Neural progenitor cell (in vitro differentiated cells): ENCODE data around the gene LMNB1. TPM values are rescaled to one million over a fixed set of nuclear protein-coding genes. Genes with fewer than 3 reads are reported as not detected.
"Not testable (repeated sequence)": the region's sequence is repeated elsewhere in the genome, so short reads cannot be mapped to it uniquely, and the experiment has no call there.

Source experiments
- DNase-seq: peaks from one replicate; pipeline ENCODE4 v3.0.0-alpha.2; 2016; ENCODE audit warnings: low spot score
- H2AFZ ChIP-seq: fragments of 200-600 bp; sonication (generic); replicated peaks from 2 replicates; pipeline ENCODE4 v1.6.1; 2016; ENCODE audit warnings: antibody characterized with exemption
- H3F3A ChIP-seq: fragments of 200-600 bp; sonication (generic); 2 replicates; pipeline ENCODE4 v1.6.1; 2016; ENCODE audit warnings: antibody characterized with exemption, low read depth
- H3K27ac ChIP-seq: fragments of 200-600 bp; sonication (generic); 2 replicates; pipeline ENCODE4 v1.5.1; 2016; ENCODE audit warnings: mild to moderate bottlenecking
- H3K27me3 ChIP-seq: fragments of 200-600 bp; sonication (generic); 2 replicates; pipeline ENCODE4 v1.6.1; 2016; ENCODE audit warnings: mild to moderate bottlenecking, moderate library complexity
- H3K36me3 ChIP-seq: fragments of 200-600 bp; sonication (generic); 2 replicates; pipeline ENCODE4 v1.5.1; 2016
- H3K4me1 ChIP-seq: fragments of 200-600 bp; sonication (generic); 2 replicates; pipeline ENCODE4 v1.6.1; 2016; ENCODE audit warnings: mixed run types
- H3K4me2 ChIP-seq: fragments of 200-600 bp; sonication (generic); 2 replicates; pipeline ENCODE4 v1.6.1; 2016
- H3K4me3 ChIP-seq: fragments of 200-600 bp; sonication (generic); 2 replicates; pipeline ENCODE4 v1.5.1; 2016
- H3K79me2 ChIP-seq: fragments of 200-600 bp; sonication (generic); 2 replicates; pipeline ENCODE4 v1.6.1; 2016; ENCODE audit warnings: low read depth
- H3K9ac ChIP-seq: fragments of 200-600 bp; sonication (generic); 2 replicates; pipeline ENCODE4 v1.6.1; 2016
- H3K9me3 ChIP-seq: fragments of 200-600 bp; sonication (generic); 2 replicates; pipeline ENCODE4 v1.5.1; 2016; ENCODE audit warnings: low read depth
- H4K20me1 ChIP-seq: fragments of 200-600 bp; sonication (generic); 2 replicates; pipeline ENCODE4 v1.6.1; 2016; ENCODE audit warnings: low read depth
- H3K27ac Mint-ChIP-seq: 3 replicates; pipeline ENCODE4 v1.8.0; 2021; ENCODE audit warnings: mixed read lengths
- H3K27me3 Mint-ChIP-seq: 2 replicates; pipeline ENCODE4 v1.8.0; 2022; ENCODE audit warnings: low read depth, mild to moderate bottlenecking, inconsistent platforms, moderate library complexity, mixed read lengths; ENCODE audit not compliant: insufficient read depth
- H3K36me3 Mint-ChIP-seq: 3 replicates; pipeline ENCODE4 v1.8.0; 2021; ENCODE audit warnings: mixed read lengths
- H3K4me1 Mint-ChIP-seq: 3 replicates; pipeline ENCODE4 v1.8.0; 2021; ENCODE audit warnings: mixed read lengths
- H3K4me3 Mint-ChIP-seq: 3 replicates; pipeline ENCODE4 v1.8.0; 2021; ENCODE audit warnings: mild to moderate bottlenecking, moderate library complexity, mixed read lengths
- H3K9me3 Mint-ChIP-seq: 3 replicates; pipeline ENCODE4 v1.8.0; 2020; ENCODE audit warnings: mixed read lengths
- CTCF ChIP-seq: fragments of 200-600 bp; sonication (generic); IDR thresholded peaks from 2 replicates; pipeline ENCODE4 v1.5.1; 2017; ENCODE audit warnings: antibody characterized with exemption, mild to moderate bottlenecking
- EZH2 ChIP-seq: fragments of 200-600 bp; sonication (generic); IDR thresholded peaks from 2 replicates; pipeline ENCODE4 v1.6.1; 2017; ENCODE audit warnings: antibody characterized with exemption, mild to moderate bottlenecking, moderate library complexity
- EZH2phosphoT487 ChIP-seq: fragments of 200-600 bp; sonication (generic); IDR thresholded peaks from 2 replicates; pipeline ENCODE4 v1.6.1; 2017; ENCODE audit warnings: antibody characterized with exemption
- total RNA-seq: library from RNA; depleted of rRNA; stranded (reverse); fragments of >200 nt; gene quantifications from 2 replicates; pipeline ENCODE4 v1.2.3, GENCODE V29; 2015; ENCODE audit warnings: low replicate concordance

LMNB1 gene
- total RNA-seq, 1 donor from 2014 or later = 245 TPM

- not testable (repeated sequence) for H3K9me3 Mint-ChIP-seq, H3K27ac ChIP-seq, H2AFZ ChIP-seq, H3K9me3 ChIP-seq, H3K4me3 ChIP-seq, H3K9ac ChIP-seq, H3K79me2 ChIP-seq, H3K36me3 ChIP-seq, H3K27me3 Mint-ChIP-seq, H3F3A ChIP-seq, H3K27ac Mint-ChIP-seq, H3K4me3 Mint-ChIP-seq
- peaks cover 10% of the 10 kb centered on the region for H3K36me3 Mint-ChIP-seq
- Histone ChIP-seq H3K4me2 (peak overlapping the region; percentile 44), H3K27me3 (peaks cover 28% of the 10 kb centered on the region), H3K4me1 (peaks cover 31% of the 10 kb centered on the region), H4K20me1 (peaks cover 29% of the 10 kb centered on the region)
- peak; percentile 7 for DNase-seq
- H3K4me1 Mint-ChIP-seq = peaks cover 41% of the 10 kb centered on the region
Measured at GRCh38 chr5:126845470-126846070, 68.6 kb downstream of the LMNB1 start.

GRCh38 chr5:126846344-126846743, 69.4 kb downstream of the LMNB1 start:
- no peak overlapping the region for H3K4me3 ChIP-seq
- DNase-seq = no peak
- peaks cover 31% of the 10 kb centered on the region for H3K4me1 ChIP-seq
- Mint-ChIP-seq H3K4me3 (no peak overlapping the region), H3K9me3 (no peaks in the 10 kb centered on the region), H3K27ac (no peak overlapping the region), H3K27me3 (peaks cover 2% of the 10 kb centered on the region), H3K4me1 (peaks cover 48% of the 10 kb centered on the region), H3K36me3 (peaks cover 8% of the 10 kb centered on the region)
- no peak overlapping the region for H2AFZ ChIP-seq
- peaks cover 28% of the 10 kb centered on the region for H3K27me3 ChIP-seq
- H3K9ac ChIP-seq = no peak overlapping the region
- no peak overlapping the region for H3K27ac ChIP-seq
- peaks cover 9% of the 10 kb centered on the region for H3F3A ChIP-seq
- no peak for TF ChIP-seq EZH2phosphoT487
- peak; percentile 36 for TF ChIP-seq CTCF
- no peaks in the 10 kb centered on the region for H3K9me3 ChIP-seq
- peaks cover 26% of the 10 kb centered on the region for H4K20me1 ChIP-seq
- H3K79me2 ChIP-seq = no peaks in the 10 kb centered on the region
- H3K36me3 ChIP-seq = no peaks in the 10 kb centered on the region
- no peak overlapping the region for H3K4me2 ChIP-seq

GRCh38 chr5:126846744-126847455, 70.0 kb downstream of the LMNB1 start:
- H3K27ac ChIP-seq = no peak overlapping the region
- H3K9me3 Mint-ChIP-seq = no peaks in the 10 kb centered on the region
- no peak overlapping the region for H3K9ac ChIP-seq
- H3K36me3 ChIP-seq = no peaks in the 10 kb centered on the region
- H3K4me2 ChIP-seq = no peak overlapping the region
- peaks cover 15% of the 10 kb centered on the region for H3F3A ChIP-seq
- peaks cover 50% of the 10 kb centered on the region for H3K4me1 Mint-ChIP-seq
- no peak overlapping the region for H3K4me3 Mint-ChIP-seq
- no peak for DNase-seq
- peaks cover 26% of the 10 kb centered on the region for H4K20me1 ChIP-seq
- peak overlapping the region; percentile 51 for H3K27ac Mint-ChIP-seq
- peaks cover 2% of the 10 kb centered on the region for H3K27me3 Mint-ChIP-seq
- H3K4me1 ChIP-seq = peaks cover 34% of the 10 kb centered on the region
- peaks cover 28% of the 10 kb centered on the region for H3K27me3 ChIP-seq
- TF ChIP-seq EZH2phosphoT487 = no peak
- TF ChIP-seq EZH2 = no peak
- TF ChIP-seq CTCF = no peak
- no peak overlapping the region for H3K4me3 ChIP-seq
- H3K36me3 Mint-ChIP-seq = peaks cover 8% of the 10 kb centered on the region
- H2AFZ ChIP-seq = no peak overlapping the region
- no peaks in the 10 kb centered on the region for H3K79me2 ChIP-seq
- H3K9me3 ChIP-seq = no peaks in the 10 kb centered on the region

DNA sequence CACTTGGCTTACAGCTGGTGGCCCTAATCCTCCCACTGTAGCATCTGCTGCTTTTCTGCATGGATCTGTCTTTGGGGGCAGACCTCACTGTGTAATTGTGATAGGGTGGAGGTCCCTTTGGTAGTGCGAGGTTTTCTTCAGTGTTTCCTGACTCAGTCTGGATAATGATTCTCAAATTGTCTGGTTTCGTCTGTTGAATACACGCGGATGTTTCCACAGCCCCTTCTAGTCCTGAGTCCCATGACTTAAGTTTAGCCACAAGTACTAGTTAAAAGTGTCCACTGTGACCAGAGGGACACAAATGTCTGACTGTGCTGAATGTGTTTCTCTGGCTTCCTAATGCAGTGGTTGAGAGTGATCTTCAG, 70.5 kb downstream of the LMNB1 start:
- Mint-ChIP-seq H3K9me3 (no peaks in the 10 kb centered on the region), H3K4me1 (peaks cover 53% of the 10 kb centered on the region), H3K27me3 (peaks cover 2% of the 10 kb centered on the region), H3K4me3 (no peak overlapping the region), H3K36me3 (peaks cover 8% of the 10 kb centered on the region), H3K27ac (peak overlapping the region; percentile 51)
- H3K4me1 ChIP-seq = peaks cover 39% of the 10 kb centered on the region
- H3K27ac ChIP-seq = no peak overlapping the region
- no peaks in the 10 kb centered on the region for H3K36me3 ChIP-seq
- no peaks in the 10 kb centered on the region for H3K9me3 ChIP-seq
- H3K9ac ChIP-seq = no peak overlapping the region
- H3K4me2 ChIP-seq = no peak overlapping the region
- TF ChIP-seq CTCF (no peak), EZH2 (no peak), EZH2phosphoT487 (no peak)
- peaks cover 18% of the 10 kb centered on the region for H3F3A ChIP-seq
- H4K20me1 ChIP-seq = peaks cover 26% of the 10 kb centered on the region
- peaks cover 25% of the 10 kb centered on the region for H3K27me3 ChIP-seq
- no peak overlapping the region for H3K4me3 ChIP-seq
- no peak for DNase-seq
- no peaks in the 10 kb centered on the region for H3K79me2 ChIP-seq
- no peak overlapping the region for H2AFZ ChIP-seq
